ENCODE measurements around the gene PTPRC. TPM values are rescaled to one million over a fixed set of nuclear protein-coding genes. Genes with fewer than 3 reads are reported as not detected.

The PTPRC gene
- total RNA-seq, 1 donor from 2014 or later, result 2.9 TPM

GRCh38 chr1:198669771-198670170 lies 30.9 kb downstream of the PTPRC start:
- FAIRE-seq, result no peak

GRCh38 chr1:198671136-198671535 lies 32.3 kb downstream of the PTPRC start:
- DNase-seq (ENCODE audit: low spot score in 2 of 2) (no peak), FAIRE-seq (no peak)

More at GRCh38 chr1:198669771-198670170, 30.9 kb downstream of the PTPRC start:
- DNase-seq (ENCODE audit: low spot score in 2 of 2), result no peak

- DNase-seq (ENCODE audit: low spot score in 2 of 2) (no peak), FAIRE-seq (no peak)
These were observed 33.3 kb downstream of the PTPRC start for GRCh38 chr1:198672124-198672523.

- FAIRE-seq, result no peak
- no peak for DNase-seq (ENCODE audit: low spot score in 2 of 2)
These were observed 35.2 kb downstream of the PTPRC start for GRCh38 chr1:198674009-198674408.

GRCh38 chr1:198676253-198676652 lies 37.4 kb downstream of the PTPRC start:
- DNase-seq (ENCODE audit: low spot score in 2 of 2) (no peak), FAIRE-seq (no peak)

GRCh38 chr1:198677027-198677426 lies 38.2 kb downstream of the PTPRC start:
- no peak for FAIRE-seq
- DNase-seq (ENCODE audit: low spot score in 2 of 2), result no peak

GRCh38 chr1:198677871-198678270 lies 39.0 kb downstream of the PTPRC start:
- FAIRE-seq, result no peak
- DNase-seq (ENCODE audit: low spot score in 2 of 2), result no peak

- no peak for DNase-seq (ENCODE audit: low spot score in 2 of 2)
- no peak for FAIRE-seq
These were observed 39.5 kb downstream of the PTPRC start for GRCh38 chr1:198678301-198678836.

GRCh38 chr1:198678901-198679329 lies 40.1 kb downstream of the PTPRC start:
- FAIRE-seq (no peak), DNase-seq (ENCODE audit: low spot score in 2 of 2) (no peak)

- no peak for FAIRE-seq
- no peak for DNase-seq (ENCODE audit: low spot score in 2 of 2)
These were observed 40.8 kb downstream of the PTPRC start for GRCh38 chr1:198679535-198680173.

- DNase-seq (ENCODE audit: low spot score in 2 of 2), result no peak
- FAIRE-seq, result no peak
These were observed 41.5 kb downstream of the PTPRC start for GRCh38 chr1:198680174-198680875.

GRCh38 chr1:198681252-198681651 lies 42.4 kb downstream of the PTPRC start:
- no peak for DNase-seq (ENCODE audit: low spot score in 2 of 2)
- FAIRE-seq, result no peak

GRCh38 chr1:198681831-198682759 lies 43.3 kb downstream of the PTPRC start:
- FAIRE-seq (no peak), DNase-seq (ENCODE audit: low spot score in 2 of 2) (peak in 1 of 2 donors; percentile 14)

- FAIRE-seq (no peak), DNase-seq (ENCODE audit: low spot score in 2 of 2) (no peak)
These were observed 44.0 kb downstream of the PTPRC start for GRCh38 chr1:198682850-198683249.

- no peak for FAIRE-seq
- no peak for DNase-seq (ENCODE audit: low spot score in 2 of 2)
These were observed 44.6 kb downstream of the PTPRC start for GRCh38 chr1:198683449-198683848.

GRCh38 chr1:198686069-198686728 lies 47.4 kb downstream of the PTPRC start:
- DNase-seq (ENCODE audit: low spot score in 2 of 2) (no peak), FAIRE-seq (peak; percentile 77)

- FAIRE-seq, result no peak
- no peak for DNase-seq (ENCODE audit: low spot score in 2 of 2)
These were observed 48.6 kb downstream of the PTPRC start for GRCh38 chr1:198687429-198687828.

- DNase-seq (ENCODE audit: low spot score in 2 of 2) (no peak), FAIRE-seq (no peak)
These were observed 52.2 kb downstream of the PTPRC start for GRCh38 chr1:198691063-198691462.

GRCh38 chr1:198693321-198693720 lies 54.5 kb downstream of the PTPRC start:
- FAIRE-seq (no peak), DNase-seq (ENCODE audit: low spot score in 2 of 2) (no peak)

- no peak for FAIRE-seq
- DNase-seq (ENCODE audit: low spot score in 2 of 2), result no peak
These were observed 55.7 kb downstream of the PTPRC start for GRCh38 chr1:198694542-198694941.
